ENCODE results near the gene CASP9.
"Not testable (repeated sequence)": the region's sequence is repeated elsewhere in the genome, so short reads cannot be mapped to it uniquely, and the experiment has no call there.

DNA sequence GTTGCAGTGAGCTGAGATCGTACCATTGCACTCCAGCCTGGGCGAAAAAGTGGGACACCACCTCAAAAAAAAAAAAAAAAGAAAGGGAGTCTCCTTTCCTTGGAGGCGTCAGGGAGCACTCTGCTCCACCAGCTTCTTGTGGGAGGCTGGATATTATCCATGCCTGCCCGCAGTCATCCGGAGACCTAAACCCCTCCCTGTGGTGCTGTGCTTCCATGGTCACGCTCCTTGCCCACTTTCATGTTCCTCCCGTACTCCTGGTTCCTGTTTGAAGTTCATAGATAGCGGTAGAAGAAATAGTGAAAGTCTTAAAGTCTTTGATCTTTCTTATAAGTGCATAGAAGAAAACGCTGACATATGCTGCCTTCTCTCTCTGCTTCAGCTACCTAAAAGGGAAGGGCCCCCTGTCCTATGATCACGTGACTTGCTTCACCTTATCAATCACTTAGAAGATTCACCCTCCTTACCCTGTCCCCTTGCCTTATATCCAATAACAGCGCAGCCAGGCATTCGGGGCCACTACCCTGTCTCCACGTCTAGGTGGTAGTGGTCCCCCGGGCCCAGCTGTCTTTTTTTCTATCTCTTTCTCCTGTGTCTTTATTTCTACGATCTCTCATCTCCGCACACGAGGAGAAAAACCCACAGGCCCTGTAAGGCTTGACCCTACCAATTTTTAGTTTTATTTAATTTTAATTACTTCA, 2.7 kb downstream of the CASP9 start:
- TF ChIP-seq EZH2 (IDR thresholded peaks at IDR 0.05; ENCODE audit: insufficient read depth, low read length); CTCF (IDR thresholded peaks at IDR 0.05; ENCODE audit: insufficient read depth, low read depth, low read length): not testable (repeated sequence)
